OCI-LY1 (cell line): ENCODE data around the gene SLC38A6.

Experiments
- CTCF ChIP-seq: fragments of 200-600 bp; sonication (generic), shearing (Covaris generic); IDR thresholded peaks from 2 replicates; pipeline ENCODE4 v1.5.1; 2017; ENCODE audit warnings: mild to moderate bottlenecking, antibody characterized with exemption, low read length, moderate library complexity, mixed read lengths
- EZH2 ChIP-seq: fragments of 200-600 bp; sonication (generic), shearing (Covaris generic); IDR thresholded peaks from 2 replicates; pipeline ENCODE4 v1.8.0; 2017; ENCODE audit warnings: borderline replicate concordance, mixed run types, mild to moderate bottlenecking, antibody characterized with exemption, low read length, moderate library complexity, mixed read lengths

- TF ChIP-seq CTCF (peak; percentile 26; the same call in 1 of the 2 replicates), EZH2 (no peak)
Observed at GRCh38 chr14:61080591-61081010, 99.6 kb downstream of the SLC38A6 start.
